Nephron progenitor cell (in vitro differentiated cells): ENCODE measurements around the gene GLDN.

Experiments used
- DNase-seq: peaks from one replicate; pipeline ENCODE4 v3.0.0; 2021
- H3K27ac Mint-ChIP-seq: 2 replicates; pipeline ENCODE4 v1.8.0; 2021; ENCODE audit warnings: mild to moderate bottlenecking, moderate library complexity, mixed read lengths
- H3K27me3 Mint-ChIP-seq: 2 replicates; pipeline ENCODE4 v1.8.0; 2021; ENCODE audit warnings: mild to moderate bottlenecking, low read depth, mixed read lengths; ENCODE audit not compliant: poor library complexity
- H3K36me3 Mint-ChIP-seq: 2 replicates; pipeline ENCODE4 v1.8.0; 2021; ENCODE audit warnings: low read depth, mixed read lengths
- H3K4me1 Mint-ChIP-seq: 2 replicates; pipeline ENCODE4 v1.8.0; 2021; ENCODE audit warnings: mixed read lengths
- H3K4me3 Mint-ChIP-seq: 2 replicates; pipeline ENCODE4 v1.8.0; 2021; ENCODE audit warnings: mild to moderate bottlenecking, moderate library complexity, mixed read lengths
- H3K9me3 Mint-ChIP-seq: 2 replicates; pipeline ENCODE4 v1.8.0; 2021; ENCODE audit warnings: mild to moderate bottlenecking, moderate library complexity, mixed read lengths
- CTCF ChIP-seq: fragments of 200-600 bp; sonication (generic); IDR thresholded peaks from 2 replicates; pipeline ENCODE4 v1.5.0; 2021; ENCODE audit warnings: antibody characterized with exemption

GLDN gene

GRCh38 chr15:51343466-51343865 is 2.0 kb downstream of the GLDN start:
- H3K27ac Mint-ChIP-seq: no peak overlapping the region
- no peaks in the 10 kb centered on the region for H3K36me3 Mint-ChIP-seq
- no peak for TF ChIP-seq CTCF
- no peak overlapping the region for H3K4me3 Mint-ChIP-seq
- H3K27me3 Mint-ChIP-seq: peaks cover 79% of the 10 kb centered on the region
- peaks cover 12% of the 10 kb centered on the region for H3K4me1 Mint-ChIP-seq
- H3K9me3 Mint-ChIP-seq: peaks cover 9% of the 10 kb centered on the region
- no peak for DNase-seq

GRCh38 chr15:51346136-51346535 is 4.7 kb downstream of the GLDN start:
- peaks cover 12% of the 10 kb centered on the region for H3K4me1 Mint-ChIP-seq
- TF ChIP-seq CTCF: no peak

GRCh38 chr15:51348688-51349087 is 7.2 kb downstream of the GLDN start:
- H3K9me3 Mint-ChIP-seq: peaks cover 5% of the 10 kb centered on the region
- no peak for TF ChIP-seq CTCF
- H3K27ac Mint-ChIP-seq: no peak overlapping the region
- H3K36me3 Mint-ChIP-seq: no peaks in the 10 kb centered on the region
- no peaks in the 10 kb centered on the region for H3K4me1 Mint-ChIP-seq
- H3K4me3 Mint-ChIP-seq: no peak overlapping the region
- no peak for DNase-seq
- peaks cover 27% of the 10 kb centered on the region for H3K27me3 Mint-ChIP-seq

More at GRCh38 chr15:51346136-51346535, 4.7 kb downstream of the GLDN start:
- Mint-ChIP-seq H3K27me3 (peaks cover 52% of the 10 kb centered on the region), H3K4me3 (no peak overlapping the region), H3K36me3 (no peaks in the 10 kb centered on the region), H3K9me3 (peaks cover 5% of the 10 kb centered on the region), H3K27ac (no peak overlapping the region)
- DNase-seq: no peak

GRCh38 chr15:51349156-51349844 is 7.8 kb downstream of the GLDN start:
- H3K27ac Mint-ChIP-seq: no peak overlapping the region
- peaks cover 5% of the 10 kb centered on the region for H3K9me3 Mint-ChIP-seq
- H3K36me3 Mint-ChIP-seq: no peaks in the 10 kb centered on the region
- no peak overlapping the region for H3K4me3 Mint-ChIP-seq
- peaks cover 25% of the 10 kb centered on the region for H3K27me3 Mint-ChIP-seq
- TF ChIP-seq CTCF: no peak
- H3K4me1 Mint-ChIP-seq: no peaks in the 10 kb centered on the region
- no peak for DNase-seq

GRCh38 chr15:51350723-51351122 is 9.3 kb downstream of the GLDN start:
- H3K27ac Mint-ChIP-seq: no peak overlapping the region
- no peaks in the 10 kb centered on the region for H3K36me3 Mint-ChIP-seq
- no peaks in the 10 kb centered on the region for H3K4me1 Mint-ChIP-seq
- no peak for DNase-seq
- peaks cover 5% of the 10 kb centered on the region for H3K9me3 Mint-ChIP-seq
- no peak overlapping the region for H3K4me3 Mint-ChIP-seq
- TF ChIP-seq CTCF: no peak
- H3K27me3 Mint-ChIP-seq: peaks cover 12% of the 10 kb centered on the region

GRCh38 chr15:51353976-51354375 is 12.5 kb downstream of the GLDN start:
- no peak for DNase-seq
- Mint-ChIP-seq H3K27ac (no peak overlapping the region), H3K4me3 (no peak overlapping the region), H3K27me3 (no peaks in the 10 kb centered on the region), H3K4me1 (no peaks in the 10 kb centered on the region), H3K36me3 (no peaks in the 10 kb centered on the region), H3K9me3 (no peaks in the 10 kb centered on the region)
- no peak for TF ChIP-seq CTCF
